Gastrocnemius medialis (tissue), 4 donors: Measurements from ENCODE around the gene ITPR2. TPM values are rescaled to one million over a fixed set of nuclear protein-coding genes. Genes with fewer than 3 reads are reported as not detected.
A peak's percentile ranks its signal among the peaks of the same experiment; 100 is the strongest.

Experiments used
- ATAC-seq, 2 donors: fragments of 150-250 bp; one replicate each; pipeline ENCODE4 v1.9.1; 2016
- DNase-seq, 2 donors: peaks; one replicate each; pipeline ENCODE4 v3.0.0-alpha.2; 2019
- H3K27ac ChIP-seq, 4 donors: fragments of 200-600 bp; sonication (generic); 1 replicate in 1 of 4; 2 replicates in 3 of 4; pipeline ENCODE4 v1.5.1; 2016 to 2018; ENCODE audit warnings: mild to moderate bottlenecking in 2 of 4, moderate library complexity in 1 of 4
- H3K27me3 ChIP-seq, 3 donors: fragments of 200-600 bp; sonication (generic) in 2 of 3; 1 replicate in 1 of 3; 2 replicates in 2 of 3; pipeline versions ENCODE4 v1.5.1 to v1.6.0; 2016 to 2019; ENCODE audit warnings: mild to moderate bottlenecking in 1 of 3, moderate library complexity in 1 of 3
- H3K36me3 ChIP-seq, 2 donors: fragments of 200-600 bp; sonication (generic) in 1 of 2; one replicate each; pipeline ENCODE4 v1.5.1; 2017 to 2018
- H3K4me1 ChIP-seq, 2 donors: fragments of 200-600 bp; sonication (generic) in 1 of 2; one replicate each; pipeline ENCODE4 v1.5.1; 2016 to 2017; ENCODE audit warnings: mild to moderate bottlenecking in 2 of 2
- H3K4me3 ChIP-seq, 4 donors: fragments of 200-600 bp; sonication (generic) in 3 of 4; 1 replicate in 1 of 4; 2 replicates in 3 of 4; pipeline ENCODE4 v1.5.1; 2016 to 2019; ENCODE audit warnings: mild to moderate bottlenecking in 2 of 4
- H3K9me3 ChIP-seq, 3 donors: fragments of 200-600 bp; sonication (generic) in 2 of 3; 1 replicate in 1 of 3; 2 replicates in 2 of 3; pipeline ENCODE4 v1.5.1; 2016 to 2019
- CTCF ChIP-seq, 5 experiments: fragments of 450-650 bp in 3 of 5; fragments of 200-600 bp in 2 of 5; sonication (generic) in 2 of 5; IDR thresholded peaks in 4 of 5; conservative IDR thresholded peaks in 1 of 5; 1 replicate in 4 of 5; 2 replicates in 1 of 5; pipeline ENCODE4 v1.5.1; 2016 to 2019; ENCODE audit warnings: antibody characterized with exemption in 5 of 5, mild to moderate bottlenecking in 3 of 5, moderate library complexity in 3 of 5
- POLR2A ChIP-seq, 2 donors: fragments of 450-650 bp; IDR thresholded peaks; one replicate each; pipeline ENCODE4 v1.6.1; 2017; ENCODE audit warnings: antibody characterized with exemption in 2 of 2, mild to moderate bottlenecking in 2 of 2, moderate library complexity in 2 of 2
- in situ Hi-C, 4 donors: fragments of 200-750 bp; cut with MboI; loops; one replicate each; pipeline versions ENCODE4 v1.15.0 to v1.8.0; 2017; ENCODE audit warnings: low sequenced_read_pairs in 4 of 4
- intact Hi-C: fragments of 100-400 bp; cut with DNase I; formaldehyde crosslinking; loops from one replicate; pipeline ENCODE4 v1.15.1; 2023; ENCODE audit warnings: low total_unique reads
- total RNA-seq, 4 donors: library from RNA; depleted of rRNA; stranded (reverse); fragments of >200 nt; gene quantifications; one replicate each; pipeline versions ENCODE4 v1.1.0 to v1.2.3, GENCODE V29; 2016

The ITPR2 gene
- total RNA-seq = 10 to 100 TPM in 1 of 4 donors, 1 to 10 TPM in 3; 3.8 to 23.8 (median 4.1) TPM

GRCh38 chr12:26832822-26833742 lies at the start of gene ITPR2:
TSS of gene ITPR2 (minus strand) at chr12:26833194. CDS start at chr12:26832781, 413 bp downstream.
- intact Hi-C loops = loop anchor here (1.0 to 10.0 kb wide), 6 partner anchors 13 to 878 kb away; partner anchors contain the start of genes FGFR1OP2, MED21 and RASSF8
- peak within 1 kb of the TSS; percentile 88 to 96 (median 91) for H3K27ac ChIP-seq

GRCh38 chr12:26880625-26881024 lies 47.6 kb upstream of the ITPR2 start:
- no peak overlapping the region for H3K4me3 ChIP-seq
- intact Hi-C loops = loop anchor here (10.0 kb wide), 1 partner anchor 46 kb away; the partner anchor contains the start of gene ITPR2
- ATAC-seq (no peak), DNase-seq (no peak)
- H3K27ac ChIP-seq = no peak overlapping the region
- H3K36me3 ChIP-seq = no peaks in the 10 kb centered on the region
- H3K4me1 ChIP-seq = peaks cover 16% of the 10 kb centered on the region in 2 donors
- H3K27me3 ChIP-seq = no peaks in the 10 kb centered on the region
- TF ChIP-seq CTCF (IDR thresholded peaks at IDR 0.05 in 4 of 5, conservative IDR thresholded peaks at IDR 0.05 in 1 of 5) (no peak), POLR2A (IDR thresholded peaks at IDR 0.05) (no peak)
- H3K9me3 ChIP-seq = no peaks in the 10 kb centered on the region
- in situ Hi-C loops = no loop called here

More at GRCh38 chr12:26832822-26833742, at the start of gene ITPR2:
- Histone ChIP-seq H3K36me3 (no peaks in the 10 kb centered on the region), H3K4me1 (peaks cover 5 to 15% of the 10 kb centered on the region in 2 donors), H3K9me3 (no peaks in the 10 kb centered on the region), H3K4me3 (peak within 1 kb of the TSS; percentile 76 to 86 (median 79)), H3K27me3 (no peaks in the 10 kb centered on the region)
- DNase-seq (peak; percentile 92 to 93), ATAC-seq (peak; percentile 89 to 91)
- in situ Hi-C loops = no loop called here
- peak; percentile 92 to 93 for TF ChIP-seq POLR2A (IDR thresholded peaks at IDR 0.05)
- TF ChIP-seq CTCF (IDR thresholded peaks at IDR 0.05 in 4 of 5, conservative IDR thresholded peaks at IDR 0.05 in 1 of 5) = peak in 3 of 5 experiments; percentile 4 to 43 (median 32)

- in situ Hi-C loops = no loop called here
Observed at GRCh38 chr12:26878661-26879119, 45.7 kb upstream of the ITPR2 start.

More at GRCh38 chr12:26878661-26879119, 45.7 kb upstream of the ITPR2 start:
- DNase-seq = peak; percentile 63 to 83
- intact Hi-C loops = no loop called here
- no peak for TF ChIP-seq POLR2A (IDR thresholded peaks at IDR 0.05)
- no peak for TF ChIP-seq CTCF (IDR thresholded peaks at IDR 0.05 in 4 of 5, conservative IDR thresholded peaks at IDR 0.05 in 1 of 5)
- peak; percentile 94 to 96 for ATAC-seq
- H3K9me3 ChIP-seq = no peaks in the 10 kb centered on the region
- peak overlapping the region; percentile 64 to 82 (median 68) for H3K27ac ChIP-seq
- peaks cover 16% of the 10 kb centered on the region in 2 donors for H3K4me1 ChIP-seq
- H3K36me3 ChIP-seq = no peaks in the 10 kb centered on the region
- H3K4me3 ChIP-seq = no peak overlapping the region
- no peaks in the 10 kb centered on the region for H3K27me3 ChIP-seq
